GM21717 (cell line): Measurements from ENCODE around the gene PRM1.
A peak's percentile ranks its signal among the peaks of the same experiment; 100 is the strongest.

Experiments used
- ATAC-seq: cut with Tn5 transposase; IDR thresholded peaks from one replicate; pipeline ENCODE4 v1.9.1; 2021; ENCODE audit warnings: mild to moderate bottlenecking, moderate library complexity; ENCODE audit not compliant: unreplicated experiment

The PRM1 gene

GRCh38 chr16:11280616-11281522 lies at the start of gene PRM1:
Gene PRM1 (minus strand): TSS chr16:11281330. CDS start chr16:11281238, 92 bp downstream.
- no peak for ATAC-seq

- no peak for ATAC-seq
Observed at GRCh38 chr16:11330526-11331237, 49.6 kb upstream of the PRM1 start.

GRCh38 chr16:11329891-11330290 lies 48.8 kb upstream of the PRM1 start:
- no peak for ATAC-seq

GRCh38 chr16:11329071-11329491 lies 48.0 kb upstream of the PRM1 start:
- ATAC-seq: no peak

- peak; percentile 44 for ATAC-seq
Observed at GRCh38 chr16:11328172-11329070, 47.3 kb upstream of the PRM1 start.

- no peak for ATAC-seq
Observed at GRCh38 chr16:11327277-11328171, 46.4 kb upstream of the PRM1 start.

- no peak for ATAC-seq
Observed at GRCh38 chr16:11326737-11327276, 45.7 kb upstream of the PRM1 start.

GRCh38 chr16:11326084-11326736 lies 45.1 kb upstream of the PRM1 start:
- ATAC-seq: no peak

GRCh38 chr16:11325404-11326083 lies 44.4 kb upstream of the PRM1 start:
- peak; percentile 28 for ATAC-seq

- no peak for ATAC-seq
Observed at GRCh38 chr16:11323551-11324336, 42.6 kb upstream of the PRM1 start.

GRCh38 chr16:11322823-11323222 lies 41.7 kb upstream of the PRM1 start:
- ATAC-seq: no peak

- ATAC-seq: no peak
Observed at GRCh38 chr16:11321662-11322061, 40.5 kb upstream of the PRM1 start.

GRCh38 chr16:11320170-11320569 lies 39.0 kb upstream of the PRM1 start:
- ATAC-seq: no peak

- ATAC-seq: no peak
Observed at GRCh38 chr16:11319529-11320146, 38.5 kb upstream of the PRM1 start.

GRCh38 chr16:11318817-11319216 lies 37.7 kb upstream of the PRM1 start:
- ATAC-seq: no peak

- ATAC-seq: no peak
Observed at GRCh38 chr16:11316331-11317015, 35.3 kb upstream of the PRM1 start.

GRCh38 chr16:11315510-11315909 lies 34.4 kb upstream of the PRM1 start:
- no peak for ATAC-seq
